Loucy (cell line): ENCODE data around the gene HEATR1.

Experiments
- H2AFZ ChIP-seq: fragments of 200-600 bp; sonication (generic); 2 replicates; pipeline ENCODE4 v1.6.0; 2016; ENCODE audit warnings: antibody characterized with exemption, mild to moderate bottlenecking, low read length, moderate library complexity
- H3F3A ChIP-seq: fragments of 200-600 bp; 2 replicates; pipeline ENCODE4 v1.6.0; 2016; ENCODE audit warnings: antibody characterized with exemption, low read depth, mild to moderate bottlenecking
- H3K27me3 ChIP-seq: fragments of 200-600 bp; sonication (generic); 2 replicates; pipeline ENCODE4 v1.6.1; 2014; ENCODE audit warnings: low read length, mild to moderate bottlenecking; ENCODE audit not compliant: insufficient read depth, poor library complexity, severe bottlenecking
- H3K36me3 ChIP-seq: fragments of 200-600 bp; sonication (generic); 2 replicates; pipeline ENCODE4 v1.6.1; 2016; ENCODE audit warnings: low read length; ENCODE audit not compliant: insufficient read depth
- H3K4me1 ChIP-seq: fragments of 200-600 bp; sonication (generic); 2 replicates; pipeline ENCODE4 v1.5.1; 2014; ENCODE audit warnings: low read length, mild to moderate bottlenecking; ENCODE audit not compliant: insufficient read depth, poor library complexity, severe bottlenecking
- H3K4me2 ChIP-seq: fragments of 200-600 bp; sonication (generic); 2 replicates; pipeline ENCODE4 v1.6.0; 2014; ENCODE audit warnings: antibody characterized with exemption, low read length, low read depth, mild to moderate bottlenecking; ENCODE audit not compliant: poor library complexity, severe bottlenecking
- H3K4me3 ChIP-seq: fragments of 200-600 bp; sonication (generic); 2 replicates; pipeline ENCODE4 v1.5.1; 2014; ENCODE audit warnings: low read length, mild to moderate bottlenecking, mixed read lengths; ENCODE audit not compliant: poor library complexity, severe bottlenecking
- H3K79me2 ChIP-seq: fragments of 200-600 bp; sonication (generic); 2 replicates; pipeline ENCODE4 v1.6.1; 2014; ENCODE audit warnings: low read length; ENCODE audit not compliant: insufficient read depth
- H3K9ac ChIP-seq: fragments of 200-600 bp; sonication (generic); 2 replicates; pipeline ENCODE4 v1.6.0; 2014; ENCODE audit warnings: mild to moderate bottlenecking, low read depth, low read length, moderate library complexity; ENCODE audit not compliant: poor library complexity, severe bottlenecking
- H3K9me2 ChIP-seq: fragments of 200-600 bp; sonication (generic); replicated peaks from 2 replicates; pipeline ENCODE4 v1.6.1; 2016; ENCODE audit warnings: low read depth, low read length, mixed read lengths
- H3K9me3 ChIP-seq: fragments of 200-600 bp; sonication (generic); 2 replicates; pipeline ENCODE4 v1.6.1; 2014; ENCODE audit warnings: mild to moderate bottlenecking, antibody characterized with exemption, low read length, low read depth; ENCODE audit not compliant: insufficient read depth
- H4K20me1 ChIP-seq: fragments of 200-600 bp; sonication (generic); 2 replicates; pipeline ENCODE4 v1.6.0; 2014; ENCODE audit warnings: antibody characterized with exemption, low read length, mild to moderate bottlenecking; ENCODE audit not compliant: insufficient read depth, poor library complexity, severe bottlenecking
- EZH2phosphoT487 ChIP-seq: fragments of 200-600 bp; IDR thresholded peaks from 2 replicates; pipeline ENCODE4 v1.6.1; 2018; ENCODE audit warnings: antibody characterized with exemption, mild to moderate bottlenecking, moderate library complexity, borderline replicate concordance
- TF ChIP-seq, protein P1 (sequence below): fragments of 200-600 bp; sonication (generic); conservative IDR thresholded peaks from 2 replicates; pipeline ENCODE4 v1.5.1; 2014; ENCODE audit warnings: mild to moderate bottlenecking, antibody characterized with exemption, low read length

The HEATR1 gene

GRCh38 chr1:236534151-236534651, 70.1 kb downstream of the HEATR1 start:
- peaks cover 6% of the 10 kb centered on the region; the same call in 1 of the 2 replicates for H3K79me2 ChIP-seq
- no peak for TF ChIP-seq EZH2phosphoT487
- TF ChIP-seq, protein P1, sequence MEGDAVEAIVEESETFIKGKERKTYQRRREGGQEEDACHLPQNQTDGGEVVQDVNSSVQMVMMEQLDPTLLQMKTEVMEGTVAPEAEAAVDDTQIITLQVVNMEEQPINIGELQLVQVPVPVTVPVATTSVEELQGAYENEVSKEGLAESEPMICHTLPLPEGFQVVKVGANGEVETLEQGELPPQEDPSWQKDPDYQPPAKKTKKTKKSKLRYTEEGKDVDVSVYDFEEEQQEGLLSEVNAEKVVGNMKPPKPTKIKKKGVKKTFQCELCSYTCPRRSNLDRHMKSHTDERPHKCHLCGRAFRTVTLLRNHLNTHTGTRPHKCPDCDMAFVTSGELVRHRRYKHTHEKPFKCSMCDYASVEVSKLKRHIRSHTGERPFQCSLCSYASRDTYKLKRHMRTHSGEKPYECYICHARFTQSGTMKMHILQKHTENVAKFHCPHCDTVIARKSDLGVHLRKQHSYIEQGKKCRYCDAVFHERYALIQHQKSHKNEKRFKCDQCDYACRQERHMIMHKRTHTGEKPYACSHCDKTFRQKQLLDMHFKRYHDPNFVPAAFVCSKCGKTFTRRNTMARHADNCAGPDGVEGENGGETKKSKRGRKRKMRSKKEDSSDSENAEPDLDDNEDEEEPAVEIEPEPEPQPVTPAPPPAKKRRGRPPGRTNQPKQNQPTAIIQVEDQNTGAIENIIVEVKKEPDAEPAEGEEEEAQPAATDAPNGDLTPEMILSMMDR = no peak
- H3K9ac ChIP-seq = no peak overlapping the region
- no peak overlapping the region for H3K4me3 ChIP-seq
- H3F3A ChIP-seq = no peaks in the 10 kb centered on the region
- H3K4me1 ChIP-seq = no peaks in the 10 kb centered on the region
- peaks cover 13% of the 10 kb centered on the region; the same call in 1 of the 2 replicates for H3K36me3 ChIP-seq
- H3K27me3 ChIP-seq = no peaks in the 10 kb centered on the region
- no peaks in the 10 kb centered on the region for H3K9me2 ChIP-seq
- H3K9me3 ChIP-seq = no peaks in the 10 kb centered on the region
- H4K20me1 ChIP-seq = no peaks in the 10 kb centered on the region
- no peak overlapping the region for H3K4me2 ChIP-seq
- H2AFZ ChIP-seq = no peak overlapping the region

GRCh38 chr1:236532850-236533249, 71.5 kb downstream of the HEATR1 start:
- TF ChIP-seq, protein P1 = no peak
- no peak for TF ChIP-seq EZH2phosphoT487
- H3K79me2 ChIP-seq = peaks cover 6% of the 10 kb centered on the region; the same call in 1 of the 2 replicates
- no peaks in the 10 kb centered on the region for H3K9me3 ChIP-seq
- no peaks in the 10 kb centered on the region for H3F3A ChIP-seq
- no peaks in the 10 kb centered on the region for H3K27me3 ChIP-seq
- H3K4me3 ChIP-seq = no peak overlapping the region
- H3K4me2 ChIP-seq = no peak overlapping the region
- no peak overlapping the region for H2AFZ ChIP-seq
- no peaks in the 10 kb centered on the region for H3K9me2 ChIP-seq
- no peaks in the 10 kb centered on the region for H4K20me1 ChIP-seq
- no peaks in the 10 kb centered on the region; the same call in 1 of the 2 replicates for H3K36me3 ChIP-seq
- no peak overlapping the region for H3K9ac ChIP-seq
- no peaks in the 10 kb centered on the region for H3K4me1 ChIP-seq

- Histone ChIP-seq H3K9ac (no peak overlapping the region), H2AFZ (no peak overlapping the region), H3K36me3 (peaks cover 6% of the 10 kb centered on the region; the same call in 1 of the 2 replicates), H4K20me1 (no peaks in the 10 kb centered on the region), H3F3A (no peaks in the 10 kb centered on the region), H3K9me3 (no peaks in the 10 kb centered on the region), H3K79me2 (peaks cover 8% of the 10 kb centered on the region; the same call in 1 of the 2 replicates), H3K27me3 (no peaks in the 10 kb centered on the region), H3K9me2 (no peaks in the 10 kb centered on the region), H3K4me1 (no peaks in the 10 kb centered on the region), H3K4me2 (peak overlapping the region; percentile 11), H3K4me3 (no peak overlapping the region)
- TF ChIP-seq EZH2phosphoT487 = no peak
- TF ChIP-seq, protein P1 = no peak
Observed at GRCh38 chr1:236530959-236531358, 73.4 kb downstream of the HEATR1 start.
